NCI-H2227 treated with DMSO at 0.1 percent for 48 hours (cell line): ENCODE data around the gene SEC14L2.
A peak's percentile ranks its signal among the peaks of the same experiment; 100 is the strongest.

ENCODE experiments used
- DNase-seq: peaks from one replicate; lab custom pipeline; 2025; lab: John Stamatoyannopoulos, UW

SEC14L2 gene

GRCh38 chr22:30396871-30397655 is at the start of gene SEC14L2:
Gene SEC14L2, plus strand, starts transcription at chr22:30397018. Its CDS starts 99 bp downstream, at chr22:30397117.
- DNase-seq, result peak; percentile 29

- DNase-seq, result no peak
These were observed 49.4 kb upstream of the SEC14L2 start for GRCh38 chr22:30347255-30347892.

GRCh38 chr22:30348404-30348803 is 48.4 kb upstream of the SEC14L2 start:
- DNase-seq, result no peak

GRCh38 chr22:30348809-30349208 is 48.0 kb upstream of the SEC14L2 start:
- DNase-seq, result no peak

- DNase-seq, result no peak
These were observed 45.6 kb upstream of the SEC14L2 start for GRCh38 chr22:30351226-30351625.

- no peak for DNase-seq
These were observed 42.2 kb upstream of the SEC14L2 start for GRCh38 chr22:30354644-30355043.

GRCh38 chr22:30356449-30357235 is 40.2 kb upstream of the SEC14L2 start, which contains the start of the genes CCDC157 and SF3A1:
Gene CCDC157, plus strand, starts transcription at chr22:30357007. Its CDS starts 8,994 bp downstream, at chr22:30366001.
Gene SF3A1, minus strand, starts transcription at chr22:30356894. Its CDS starts 102 bp downstream, at chr22:30356792.
- peak; percentile 84 for DNase-seq

- DNase-seq, result no peak
These were observed 39.6 kb upstream of the SEC14L2 start for GRCh38 chr22:30357236-30357570.

GRCh38 chr22:30357650-30358215 is 39.1 kb upstream of the SEC14L2 start:
- no peak for DNase-seq

- no peak for DNase-seq
These were observed 38.3 kb upstream of the SEC14L2 start for GRCh38 chr22:30358541-30358940.

GRCh38 chr22:30361916-30362650 is 34.7 kb upstream of the SEC14L2 start:
- no peak for DNase-seq

GRCh38 chr22:30362651-30363281 is 34.1 kb upstream of the SEC14L2 start:
- DNase-seq, result no peak

GRCh38 chr22:30365891-30366290 is 30.9 kb upstream of the SEC14L2 start:
- no peak for DNase-seq

GRCh38 chr22:30368420-30368819 is 28.4 kb upstream of the SEC14L2 start:
- DNase-seq, result no peak

- no peak for DNase-seq
These were observed 26.1 kb upstream of the SEC14L2 start for GRCh38 chr22:30370641-30371230.

- DNase-seq, result no peak
These were observed 25.5 kb upstream of the SEC14L2 start for GRCh38 chr22:30371321-30371720.

- DNase-seq, result no peak
These were observed 24.8 kb upstream of the SEC14L2 start for GRCh38 chr22:30371981-30372380.

GRCh38 chr22:30372915-30373314 is 23.9 kb upstream of the SEC14L2 start:
- no peak for DNase-seq

GRCh38 chr22:30373331-30374325 is 23.2 kb upstream of the SEC14L2 start:
- no peak for DNase-seq
